Heart left ventricle (tissue), 16 donors: ENCODE results near the gene MITF. TPM values are rescaled to one million over a fixed set of nuclear protein-coding genes. Genes with fewer than 3 reads are reported as not detected.

Experiments used
- ATAC-seq, 4 donors: fragments of 200-7000 bp; cut with Tn5 transposase; one replicate each; pipeline ENCODE4 v1.9.1; 2020 to 2022; ENCODE audit warnings: moderate library complexity in 4 of 4, mild to moderate bottlenecking in 3 of 4, moderate number of reproducible peaks in 1 of 4
- DNase-seq, 5 donors: peaks; one replicate each; pipeline ENCODE4 v3.0.0-alpha.2; 2020
- H3K27ac ChIP-seq, 12 donors: fragments of 200-600 bp; sonication (generic) in 4 of 12; one replicate each; pipeline versions ENCODE4 v1.5.0 to v1.8.0; 2016 to 2022; ENCODE audit warnings: mild to moderate bottlenecking in 2 of 12
- H3K27me3 ChIP-seq, 9 donors: fragments of 200-600 bp; sonication (generic) in 2 of 9; one replicate each; pipeline versions ENCODE4 v1.5.1 to v1.8.0; 2016 to 2022; ENCODE audit warnings: mild to moderate bottlenecking in 3 of 9
- H3K36me3 ChIP-seq, 9 donors: fragments of 200-600 bp; sonication (generic) in 2 of 9; one replicate each; pipeline versions ENCODE4 v1.5.0 to v1.8.0; 2018 to 2022; ENCODE audit warnings: mild to moderate bottlenecking in 2 of 9
- H3K4me1 ChIP-seq, 12 donors: fragments of 200-600 bp; sonication (generic) in 4 of 12; one replicate each; pipeline versions ENCODE4 v1.5.0 to v1.8.0; 2016 to 2022; ENCODE audit warnings: mild to moderate bottlenecking in 3 of 12
- H3K4me3 ChIP-seq, 12 donors: fragments of 200-600 bp; sonication (generic) in 4 of 12; one replicate each; pipeline versions ENCODE4 v1.5.0 to v1.8.0; 2017 to 2022; ENCODE audit warnings: mild to moderate bottlenecking in 9 of 12, moderate library complexity in 4 of 12
- H3K9me3 ChIP-seq, 12 donors: fragments of 200-600 bp; sonication (generic) in 4 of 12; one replicate each; pipeline versions ENCODE4 v1.5.0 to v1.8.0; 2016 to 2022; ENCODE audit warnings: mild to moderate bottlenecking in 1 of 12
- POLR2A ChIP-seq, 2 donors: fragments of 450-650 bp; IDR thresholded peaks; one replicate each; pipeline ENCODE4 v1.6.1; 2017; ENCODE audit warnings: antibody characterized with exemption in 2 of 2, mild to moderate bottlenecking in 2 of 2, moderate library complexity in 2 of 2
- whole genome bisulfite sequencing, 4 donors: extraction: QIAGEN DNeasy Blood & Tissue Kit in 2 of 4; methylation state at CpG; one replicate each; pipeline versions ENCODE4 v1.1.5 to v1.1.7; 2013 to 2018; 5-methylcytosine and 5-hydroxymethylcytosine counted together
- intact Hi-C, 10 donors: fragments of 100-400 bp; cut with DNase I; formaldehyde crosslinking; loops; one replicate each; pipeline versions ENCODE4 v1.11.1 to v1.14.2; 2022
- polyA plus RNA-seq, 2 donors: library from polyadenylated mRNA; stranded (reverse); fragments of 200-250 nt; gene quantifications; one replicate each; pipeline ENCODE4 v1.2.3, GENCODE V29; 2013
- total RNA-seq, 9 donors: library from RNA; depleted of rRNA in 2 of 9; stranded (reverse); fragments of >200 nt in 2 of 9; fragmentation: NEBNext Ultra II Directional in 3 of 9; extraction: Animal tissue kit (Norgen Biotek cat#: 25700) in 3 of 9; gene quantifications; one replicate each; pipeline versions ENCODE4 v1.1.0 to v1.2.4, GENCODE V29; 2016 to 2023
- TF ChIP-seq, protein P1 (sequence below), 12 donors: fragments of 200-600 bp; sonication (generic) in 4 of 12; IDR thresholded peaks; one replicate each; pipeline versions ENCODE4 v1.5.0 to v1.8.0; 2018 to 2022; ENCODE audit warnings: antibody characterized with exemption in 12 of 12, mild to moderate bottlenecking in 5 of 12
- donor health status: ischemic (EF 13 %, LVEDD 7.1; RV severe dilation, severe dysfunction).
- donor health status: healthy with polysubstance abuse.
- donor health status: DM: no; HTN: yes; CAD: no.
- donor health status: DM: no; HTN: no; CAD: no.
- donor health status: ischemic (EF 25% LVEDD 6.9; RV normal size, moderate dysfunction).
- donor health status: ischemic (EF 25% LVEDD 5.7; RV mildly dilated, moderate dysfunction).
- donor health status: healthy.
- donor health status: DM: yes; HTN: yes; CAD: no.
- donor health status: ischemic (EF 35%, LVEDD 5.7; RV mildly dilated, moderate dysfunction).
- donor health status: nonischemic (EF 11% LVEDD 7.7; RV severe dilation, severe dysfunction).
- donor health status: DM: yes; HTN: yes; CAD: no.
- donor health status: PGD.
- donor health status: ischemic (EF 29% LVEDD 5.4; RV normal size, mild dysfunction).
- donor health status: nonischemic (EF 23%, LVEDD 6.1; RV moderate dilation, normal function).

MITF gene
- total and polyA plus RNA-seq, 11 donors = 17.9 to 114 (median 81.1) TPM

DNA sequence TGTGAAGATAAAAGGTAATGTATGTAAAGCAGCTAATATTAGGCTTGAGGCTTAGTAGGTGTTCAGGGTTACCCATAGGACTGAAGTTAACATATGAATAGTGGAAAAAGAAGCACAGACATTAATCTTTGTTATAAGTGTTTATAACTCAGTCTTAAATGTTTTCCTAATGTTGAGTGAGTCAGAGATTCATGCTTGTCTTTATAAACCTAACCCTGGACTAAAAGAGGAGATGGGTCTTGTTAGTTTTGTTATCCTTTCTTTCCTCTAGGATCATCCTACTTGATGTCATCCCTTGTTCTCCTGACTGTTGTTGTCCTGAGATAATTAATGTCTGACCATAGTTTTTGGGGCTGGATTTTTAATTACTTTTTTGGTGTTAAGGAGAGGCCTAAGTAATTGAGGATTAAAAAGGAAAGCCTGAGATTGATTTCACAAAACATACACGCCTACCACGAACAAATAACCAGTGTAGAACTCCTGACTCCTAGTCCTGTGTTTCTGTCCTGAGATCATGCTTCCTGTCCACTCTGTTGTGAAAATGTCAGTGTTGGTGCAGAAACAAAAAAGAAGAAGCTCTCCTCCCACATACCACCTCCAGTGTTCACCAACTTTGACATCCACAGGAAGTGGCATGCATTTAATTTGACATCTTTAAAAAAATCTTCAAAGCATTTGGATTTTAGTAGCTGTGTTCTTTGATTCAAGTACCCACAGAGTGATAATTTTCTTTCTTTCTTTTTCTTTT lies 8.4 kb downstream of the MITF start:
- DNase-seq = no peak
- H3K27me3 ChIP-seq = no peaks in the 10 kb centered on the region
- no peak for ATAC-seq
- TF ChIP-seq, protein P1, sequence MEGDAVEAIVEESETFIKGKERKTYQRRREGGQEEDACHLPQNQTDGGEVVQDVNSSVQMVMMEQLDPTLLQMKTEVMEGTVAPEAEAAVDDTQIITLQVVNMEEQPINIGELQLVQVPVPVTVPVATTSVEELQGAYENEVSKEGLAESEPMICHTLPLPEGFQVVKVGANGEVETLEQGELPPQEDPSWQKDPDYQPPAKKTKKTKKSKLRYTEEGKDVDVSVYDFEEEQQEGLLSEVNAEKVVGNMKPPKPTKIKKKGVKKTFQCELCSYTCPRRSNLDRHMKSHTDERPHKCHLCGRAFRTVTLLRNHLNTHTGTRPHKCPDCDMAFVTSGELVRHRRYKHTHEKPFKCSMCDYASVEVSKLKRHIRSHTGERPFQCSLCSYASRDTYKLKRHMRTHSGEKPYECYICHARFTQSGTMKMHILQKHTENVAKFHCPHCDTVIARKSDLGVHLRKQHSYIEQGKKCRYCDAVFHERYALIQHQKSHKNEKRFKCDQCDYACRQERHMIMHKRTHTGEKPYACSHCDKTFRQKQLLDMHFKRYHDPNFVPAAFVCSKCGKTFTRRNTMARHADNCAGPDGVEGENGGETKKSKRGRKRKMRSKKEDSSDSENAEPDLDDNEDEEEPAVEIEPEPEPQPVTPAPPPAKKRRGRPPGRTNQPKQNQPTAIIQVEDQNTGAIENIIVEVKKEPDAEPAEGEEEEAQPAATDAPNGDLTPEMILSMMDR (IDR thresholded peaks at IDR 0.05) = no peak
- intact Hi-C loops = loop anchor here in 1 of 10 donors (5.0 kb wide), 1 partner anchor 40 kb away; no protein-coding TSS in a partner anchor
- 74 to 80% (median 75%) methylated on average over 2 of the region's 2 CpGs for WGBS, 4 donors
- H3K27ac ChIP-seq = peak overlapping the region in 9 of 12 donors; percentile 3 to 93 (median 43)
- no peak overlapping the region for H3K4me3 ChIP-seq
- no peaks in the 10 kb centered on the region for H3K36me3 ChIP-seq
- peaks cover 0 to 89% (median 78%) of the 10 kb centered on the region in 12 donors for H3K4me1 ChIP-seq
- peaks cover 0 to 6% (median 0%) of the 10 kb centered on the region in 12 donors for H3K9me3 ChIP-seq

DNA sequence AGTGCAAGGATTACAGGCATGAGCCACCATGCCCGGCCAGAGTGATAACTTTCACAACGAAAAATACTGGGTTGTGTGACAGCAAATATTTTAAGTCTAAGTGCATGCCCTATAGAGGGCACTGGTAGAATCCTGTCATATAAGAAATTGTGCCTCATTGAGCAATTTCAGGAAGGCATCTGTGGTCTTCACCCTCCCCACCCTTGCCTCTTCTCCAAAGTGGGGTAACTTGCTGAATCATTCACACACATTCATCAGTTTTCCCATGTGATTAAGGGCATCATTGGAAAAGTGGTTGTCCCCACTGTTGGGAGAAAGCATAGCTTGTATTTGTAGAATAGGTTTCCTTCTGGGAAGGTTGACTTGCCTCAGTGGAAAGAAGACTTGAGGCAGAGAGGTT lies 9.2 kb downstream of the MITF start:
- Histone ChIP-seq H3K4me1 (peaks cover 0 to 92% (median 75%) of the 10 kb centered on the region in 12 donors), H3K27me3 (no peaks in the 10 kb centered on the region), H3K4me3 (no peak overlapping the region), H3K36me3 (no peaks in the 10 kb centered on the region), H3K9me3 (peaks cover 0 to 9% (median 0%) of the 10 kb centered on the region in 12 donors), H3K27ac (peak overlapping the region in 8 of 12 donors; percentile 3 to 93 (median 58))
- DNase-seq = no peak
- 68 to 82% (median 75%) methylated on average over 2 of the region's 2 CpGs for WGBS, 4 donors
- TF ChIP-seq, protein P1 (IDR thresholded peaks at IDR 0.05) = no peak
- no peak for TF ChIP-seq POLR2A (IDR thresholded peaks at IDR 0.05)
- no peak for ATAC-seq
- intact Hi-C loops = loop anchor here in 1 of 10 donors (5.0 kb wide), 1 partner anchor 39 kb away; no protein-coding TSS in a partner anchor

DNA sequence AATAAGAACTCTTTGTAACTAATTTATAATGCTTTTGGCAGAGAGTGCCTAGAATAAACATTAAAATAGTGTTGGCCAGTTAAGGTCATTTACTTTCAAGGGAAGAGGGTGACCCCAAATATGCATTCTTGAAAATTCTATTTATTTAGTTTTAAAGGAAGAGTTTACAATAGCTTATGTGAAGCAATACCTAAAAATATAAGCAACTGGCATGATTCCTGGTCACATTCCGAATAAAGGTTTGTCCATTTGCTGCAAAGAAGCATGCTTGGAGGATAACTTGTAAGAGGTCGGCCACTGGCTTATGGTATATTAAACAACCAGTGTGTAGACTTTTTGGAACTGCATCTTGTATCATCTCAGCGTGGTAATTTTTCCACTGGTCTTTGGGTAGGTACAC lies 10.2 kb downstream of the MITF start:
- ATAC-seq (no peak), DNase-seq (no peak)
- WGBS, 4 donors = 56 to 66% (median 60%) methylated on average over 3 of the region's 3 CpGs
- intact Hi-C loops = loop anchor here in 1 of 10 donors (5.0 kb wide), 1 partner anchor 38 kb away; no protein-coding TSS in a partner anchor
- TF ChIP-seq, protein P1 (IDR thresholded peaks at IDR 0.05) = no peak
- no peak for TF ChIP-seq POLR2A (IDR thresholded peaks at IDR 0.05)
- no peak overlapping the region for H3K4me3 ChIP-seq
- H3K9me3 ChIP-seq = peaks cover 0 to 9% (median 0%) of the 10 kb centered on the region in 12 donors
- H3K27ac ChIP-seq = peak overlapping the region in 10 of 12 donors; percentile 4 to 93 (median 54)
- no peaks in the 10 kb centered on the region for H3K36me3 ChIP-seq
- H3K27me3 ChIP-seq = no peaks in the 10 kb centered on the region
- H3K4me1 ChIP-seq = peaks cover 0 to 85% (median 73%) of the 10 kb centered on the region in 12 donors

DNA sequence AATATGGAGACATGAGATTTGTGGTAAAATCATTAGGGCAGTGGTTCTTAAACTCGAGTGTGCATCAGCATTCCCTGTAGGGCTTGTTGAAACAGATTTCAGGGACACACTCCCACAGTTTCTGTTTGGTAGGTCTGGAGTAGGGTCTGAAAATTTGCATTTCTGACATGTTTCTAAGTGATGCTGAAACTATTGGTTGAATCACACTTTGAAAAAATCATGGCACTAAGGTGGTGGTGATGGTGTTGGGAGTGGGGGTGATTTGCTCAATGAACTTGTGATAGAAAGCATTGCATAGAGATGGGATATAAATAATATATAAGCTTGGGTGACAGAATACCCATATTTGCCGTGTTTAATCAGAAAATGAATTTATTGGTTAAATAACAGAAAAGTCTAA lies 11.3 kb downstream of the MITF start:
- H3K4me3 ChIP-seq = no peak overlapping the region
- intact Hi-C loops = loop anchor here in 1 of 10 donors (2.0 kb wide), 1 partner anchor 14 kb away; no protein-coding TSS in a partner anchor
- no peaks in the 10 kb centered on the region for H3K27me3 ChIP-seq
- H3K36me3 ChIP-seq = no peaks in the 10 kb centered on the region
- H3K9me3 ChIP-seq = peaks cover 0 to 9% (median 0%) of the 10 kb centered on the region in 12 donors
- H3K4me1 ChIP-seq = peaks cover 0 to 86% (median 68%) of the 10 kb centered on the region in 12 donors
- peak overlapping the region in 10 of 12 donors; percentile 9 to 93 (median 51) for H3K27ac ChIP-seq
- ATAC-seq = no peak
- no peak for DNase-seq
- TF ChIP-seq POLR2A (IDR thresholded peaks at IDR 0.05) = no peak
- TF ChIP-seq, protein P1 (IDR thresholded peaks at IDR 0.05) = no peak
- 87 to 95% (median 90%) methylated on average over 2 of the region's 2 CpGs for WGBS, 4 donors
